WTC11 (cell line): ENCODE results near the gene CCDC136. TPM values are rescaled to one million over a fixed set of nuclear protein-coding genes. Genes with fewer than 3 reads are reported as not detected.

ENCODE experiments used
- FOXP1 ChIP-seq: sonication (generic); formaldehyde crosslinking; IDR thresholded peaks from 2 replicates; pipeline ENCODE4 v1.8.0; 2022; ENCODE audit warnings: missing genetic modification reagents, mild to moderate bottlenecking, moderate library complexity, borderline replicate concordance
- GABPB1 ChIP-seq: sonication (generic); formaldehyde crosslinking; IDR thresholded peaks from 2 replicates; pipeline ENCODE4 v1.8.1; 2023; ENCODE audit warnings: mild to moderate bottlenecking, missing genetic modification reagents
- GRHL2 ChIP-seq: fragments of 250-450 bp; sonication (Bioruptor Pico); IDR thresholded peaks from 2 replicates; pipeline ENCODE4 v1.8.0; 2022; ENCODE audit warnings: mild to moderate bottlenecking, moderate library complexity; ENCODE audit not compliant: insufficient replicate concordance, severe bottlenecking
- JUN ChIP-seq: sonication (generic); formaldehyde crosslinking; IDR thresholded peaks from 2 replicates; pipeline ENCODE4 v1.8.0; 2023; ENCODE audit warnings: mild to moderate bottlenecking, missing genetic modification reagents
- KAT7 ChIP-seq: sonication (generic); formaldehyde crosslinking; IDR thresholded peaks from 2 replicates; pipeline ENCODE4 v1.8.1; 2023; ENCODE audit warnings: missing genetic modification reagents, mild to moderate bottlenecking, borderline replicate concordance
- MXD4 ChIP-seq: fragments of 250-450 bp; sonication (Bioruptor Pico); IDR thresholded peaks from 2 replicates; pipeline ENCODE4 v1.8.0; 2021; ENCODE audit warnings: mild to moderate bottlenecking, moderate library complexity, borderline replicate concordance
- MYBL2 ChIP-seq: sonication (generic); formaldehyde crosslinking; IDR thresholded peaks from 2 replicates; pipeline ENCODE4 v1.8.1; 2023; ENCODE audit warnings: mild to moderate bottlenecking, moderate library complexity, missing genetic modification reagents
- NR2C2 ChIP-seq: sonication (generic); formaldehyde crosslinking; IDR thresholded peaks from 2 replicates; pipeline ENCODE4 v1.8.0; 2022; ENCODE audit warnings: mild to moderate bottlenecking, missing genetic modification reagents
- PRRX2 ChIP-seq: fragments of 250-450 bp; sonication (Bioruptor Pico); IDR thresholded peaks from 2 replicates; pipeline ENCODE4 v1.8.0; 2021; ENCODE audit warnings: mild to moderate bottlenecking
- SP1 ChIP-seq: sonication (generic); formaldehyde crosslinking; conservative IDR thresholded peaks from 2 replicates; pipeline ENCODE4 v1.8.1; 2022; ENCODE audit warnings: missing genetic modification reagents
- TEAD4 ChIP-seq: sonication (generic); formaldehyde crosslinking; IDR thresholded peaks from 2 replicates; pipeline ENCODE4 v1.8.0; 2022; ENCODE audit warnings: mild to moderate bottlenecking, missing genetic modification reagents
- ZNF219 ChIP-seq: sonication (generic); formaldehyde crosslinking; IDR thresholded peaks from 2 replicates; pipeline ENCODE4 v1.8.0; 2023; ENCODE audit warnings: missing genetic modification reagents, mild to moderate bottlenecking, borderline replicate concordance
- ZNF416 ChIP-seq: fragments of 250-450 bp; sonication (Bioruptor Pico); IDR thresholded peaks from 2 replicates; pipeline ENCODE4 v1.9.0; 2021; ENCODE audit warnings: mild to moderate bottlenecking, inconsistent platforms
- ZNF671 ChIP-seq: fragments of 250-450 bp; sonication (Bioruptor Pico); IDR thresholded peaks from 2 replicates; pipeline ENCODE4 v1.8.0; 2021; ENCODE audit warnings: mild to moderate bottlenecking
- total RNA-seq: library from RNA; stranded (reverse); gene quantifications from 3 replicates; pipeline ENCODE4 v1.2.3, GENCODE V29; 2021
- TF ChIP-seq, protein P1 (sequence below): fragments of 250-450 bp; sonication (Bioruptor Pico); IDR thresholded peaks from 2 replicates; pipeline ENCODE4 v1.9.0; 2021; ENCODE audit warnings: mild to moderate bottlenecking
- TF ChIP-seq, protein P2 (sequence below): sonication (generic); formaldehyde crosslinking; IDR thresholded peaks from 2 replicates; pipeline ENCODE4 v1.8.1; 2022; ENCODE audit warnings: mild to moderate bottlenecking, moderate library complexity, missing genetic modification reagents
- TF ChIP-seq, protein P3 (sequence below): sonication (generic); formaldehyde crosslinking; conservative IDR thresholded peaks from 2 replicates; pipeline ENCODE4 v1.8.1; 2022; ENCODE audit warnings: mild to moderate bottlenecking, missing genetic modification reagents
- TF ChIP-seq, protein P4 (sequence below): sonication (generic); formaldehyde crosslinking; IDR thresholded peaks from 2 replicates; pipeline ENCODE4 v1.8.1; 2023; ENCODE audit warnings: mild to moderate bottlenecking, moderate library complexity, missing genetic modification reagents
- TF ChIP-seq, protein P5 (sequence below): sonication (generic); formaldehyde crosslinking; IDR thresholded peaks from 2 replicates; pipeline ENCODE4 v1.8.1; 2023; ENCODE audit warnings: mild to moderate bottlenecking, missing genetic modification reagents
- TF ChIP-seq, protein P6 (sequence below): sonication (generic); formaldehyde crosslinking; conservative IDR thresholded peaks from 2 replicates; pipeline ENCODE4 v1.8.1; 2023; ENCODE audit warnings: mild to moderate bottlenecking, low read depth, missing genetic modification reagents, moderate library complexity
- TF ChIP-seq, protein P7 (sequence below): fragments of 250-450 bp; sonication (Bioruptor Pico); IDR thresholded peaks from 2 replicates; pipeline ENCODE4 v1.9.0; 2021; ENCODE audit warnings: moderate library complexity, mild to moderate bottlenecking, inconsistent platforms, borderline replicate concordance
- TF ChIP-seq, protein P8 (sequence below): fragments of 250-450 bp; sonication (Bioruptor Pico); IDR thresholded peaks from 2 replicates; pipeline ENCODE4 v1.9.0; 2021; ENCODE audit warnings: mild to moderate bottlenecking, borderline replicate concordance

Gene CCDC136
- total RNA-seq, 1 experiment from 2014 or later = 51.0 TPM

DNA sequence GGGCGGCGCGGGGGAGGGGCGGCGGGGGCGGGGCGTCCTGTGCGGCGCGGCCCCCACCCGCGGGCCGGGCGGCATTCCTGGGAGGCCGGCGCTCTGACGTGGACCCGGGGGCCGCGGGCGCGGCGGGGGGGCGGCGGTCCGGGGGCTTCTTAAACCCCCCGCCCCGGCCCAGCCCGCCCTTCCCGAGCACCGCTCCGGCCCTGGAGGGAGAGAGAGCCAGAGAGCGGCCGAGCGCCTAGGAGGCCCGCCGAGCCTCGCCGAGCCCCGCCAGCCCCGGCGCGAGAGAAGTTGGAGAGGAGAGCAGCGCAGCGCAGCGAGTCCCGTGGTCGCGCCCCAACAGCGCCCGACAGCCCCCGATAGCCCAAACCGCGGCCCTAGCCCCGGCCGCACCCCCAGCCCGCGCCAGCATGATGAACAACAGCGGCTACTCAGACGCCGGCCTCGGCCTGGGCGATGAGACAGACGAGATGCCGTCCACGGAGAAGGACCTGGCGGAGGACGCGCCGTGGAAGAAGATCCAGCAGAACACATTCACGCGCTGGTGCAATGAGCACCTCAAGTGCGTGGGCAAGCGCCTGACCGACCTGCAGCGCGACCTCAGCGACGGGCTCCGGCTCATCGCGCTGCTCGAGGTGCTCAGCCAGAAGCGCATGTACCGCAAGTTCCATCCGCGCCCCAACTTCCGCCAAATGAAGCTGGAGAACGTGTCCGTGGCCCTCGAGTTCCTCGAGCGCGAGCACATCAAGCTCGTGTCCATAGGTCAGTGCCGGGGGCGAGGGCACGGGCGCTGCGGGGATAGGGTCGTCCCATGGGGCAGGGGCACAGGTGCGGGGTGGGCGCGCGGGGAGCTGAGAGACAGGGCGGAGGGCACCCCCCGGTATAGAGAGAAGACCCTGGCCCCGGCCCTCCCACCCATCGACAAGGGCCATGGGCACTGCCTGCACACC, 38.7 kb downstream of the CCDC136 start, which contains the start of gene FLNC (continued):
- TF ChIP-seq, protein P1, sequence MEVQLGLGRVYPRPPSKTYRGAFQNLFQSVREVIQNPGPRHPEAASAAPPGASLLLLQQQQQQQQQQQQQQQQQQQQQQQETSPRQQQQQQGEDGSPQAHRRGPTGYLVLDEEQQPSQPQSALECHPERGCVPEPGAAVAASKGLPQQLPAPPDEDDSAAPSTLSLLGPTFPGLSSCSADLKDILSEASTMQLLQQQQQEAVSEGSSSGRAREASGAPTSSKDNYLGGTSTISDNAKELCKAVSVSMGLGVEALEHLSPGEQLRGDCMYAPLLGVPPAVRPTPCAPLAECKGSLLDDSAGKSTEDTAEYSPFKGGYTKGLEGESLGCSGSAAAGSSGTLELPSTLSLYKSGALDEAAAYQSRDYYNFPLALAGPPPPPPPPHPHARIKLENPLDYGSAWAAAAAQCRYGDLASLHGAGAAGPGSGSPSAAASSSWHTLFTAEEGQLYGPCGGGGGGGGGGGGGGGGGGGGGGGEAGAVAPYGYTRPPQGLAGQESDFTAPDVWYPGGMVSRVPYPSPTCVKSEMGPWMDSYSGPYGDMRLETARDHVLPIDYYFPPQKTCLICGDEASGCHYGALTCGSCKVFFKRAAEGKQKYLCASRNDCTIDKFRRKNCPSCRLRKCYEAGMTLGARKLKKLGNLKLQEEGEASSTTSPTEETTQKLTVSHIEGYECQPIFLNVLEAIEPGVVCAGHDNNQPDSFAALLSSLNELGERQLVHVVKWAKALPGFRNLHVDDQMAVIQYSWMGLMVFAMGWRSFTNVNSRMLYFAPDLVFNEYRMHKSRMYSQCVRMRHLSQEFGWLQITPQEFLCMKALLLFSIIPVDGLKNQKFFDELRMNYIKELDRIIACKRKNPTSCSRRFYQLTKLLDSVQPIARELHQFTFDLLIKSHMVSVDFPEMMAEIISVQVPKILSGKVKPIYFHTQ = no peak
- TF ChIP-seq SP1 = no peak
- no peak for TF ChIP-seq KAT7 (CRISPR knock-in tag)
- no peak for TF ChIP-seq MXD4
- TF ChIP-seq NR2C2 (CRISPR knock-in tag) = 0 out of 2 replicates have a peak, but pooled peaks have one; percentile 26
- TF ChIP-seq, protein P2, sequence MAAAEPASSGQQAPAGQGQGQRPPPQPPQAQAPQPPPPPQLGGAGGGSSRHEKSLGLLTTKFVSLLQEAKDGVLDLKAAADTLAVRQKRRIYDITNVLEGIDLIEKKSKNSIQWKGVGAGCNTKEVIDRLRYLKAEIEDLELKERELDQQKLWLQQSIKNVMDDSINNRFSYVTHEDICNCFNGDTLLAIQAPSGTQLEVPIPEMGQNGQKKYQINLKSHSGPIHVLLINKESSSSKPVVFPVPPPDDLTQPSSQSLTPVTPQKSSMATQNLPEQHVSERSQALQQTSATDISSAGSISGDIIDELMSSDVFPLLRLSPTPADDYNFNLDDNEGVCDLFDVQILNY (CRISPR knock-in tag) = no peak; the same call in 1 of the 2 replicates
- no peak for TF ChIP-seq PRRX2 (CRISPR knock-in tag)
- TF ChIP-seq, protein P3, sequence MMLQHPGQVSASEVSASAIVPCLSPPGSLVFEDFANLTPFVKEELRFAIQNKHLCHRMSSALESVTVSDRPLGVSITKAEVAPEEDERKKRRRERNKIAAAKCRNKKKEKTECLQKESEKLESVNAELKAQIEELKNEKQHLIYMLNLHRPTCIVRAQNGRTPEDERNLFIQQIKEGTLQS (CRISPR knock-in tag) = no peak
- TF ChIP-seq ZNF219 = no peak
- TF ChIP-seq, protein P4, sequence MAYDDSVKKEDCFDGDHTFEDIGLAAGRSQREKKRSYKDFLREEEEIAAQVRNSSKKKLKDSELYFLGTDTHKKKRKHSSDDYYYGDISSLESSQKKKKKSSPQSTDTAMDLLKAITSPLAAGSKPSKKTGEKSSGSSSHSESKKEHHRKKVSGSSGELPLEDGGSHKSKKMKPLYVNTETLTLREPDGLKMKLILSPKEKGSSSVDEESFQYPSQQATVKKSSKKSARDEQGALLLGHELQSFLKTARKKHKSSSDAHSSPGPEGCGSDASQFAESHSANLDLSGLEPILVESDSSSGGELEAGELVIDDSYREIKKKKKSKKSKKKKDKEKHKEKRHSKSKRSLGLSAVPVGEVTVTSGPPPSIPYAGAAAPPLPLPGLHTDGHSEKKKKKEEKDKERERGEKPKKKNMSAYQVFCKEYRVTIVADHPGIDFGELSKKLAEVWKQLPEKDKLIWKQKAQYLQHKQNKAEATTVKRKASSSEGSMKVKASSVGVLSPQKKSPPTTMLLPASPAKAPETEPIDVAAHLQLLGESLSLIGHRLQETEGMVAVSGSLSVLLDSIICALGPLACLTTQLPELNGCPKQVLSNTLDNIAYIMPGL (CRISPR knock-in tag) = peak; percentile 73
- TF ChIP-seq FOXP1 (CRISPR knock-in tag) = peak; percentile 91
- TF ChIP-seq, protein P5, sequence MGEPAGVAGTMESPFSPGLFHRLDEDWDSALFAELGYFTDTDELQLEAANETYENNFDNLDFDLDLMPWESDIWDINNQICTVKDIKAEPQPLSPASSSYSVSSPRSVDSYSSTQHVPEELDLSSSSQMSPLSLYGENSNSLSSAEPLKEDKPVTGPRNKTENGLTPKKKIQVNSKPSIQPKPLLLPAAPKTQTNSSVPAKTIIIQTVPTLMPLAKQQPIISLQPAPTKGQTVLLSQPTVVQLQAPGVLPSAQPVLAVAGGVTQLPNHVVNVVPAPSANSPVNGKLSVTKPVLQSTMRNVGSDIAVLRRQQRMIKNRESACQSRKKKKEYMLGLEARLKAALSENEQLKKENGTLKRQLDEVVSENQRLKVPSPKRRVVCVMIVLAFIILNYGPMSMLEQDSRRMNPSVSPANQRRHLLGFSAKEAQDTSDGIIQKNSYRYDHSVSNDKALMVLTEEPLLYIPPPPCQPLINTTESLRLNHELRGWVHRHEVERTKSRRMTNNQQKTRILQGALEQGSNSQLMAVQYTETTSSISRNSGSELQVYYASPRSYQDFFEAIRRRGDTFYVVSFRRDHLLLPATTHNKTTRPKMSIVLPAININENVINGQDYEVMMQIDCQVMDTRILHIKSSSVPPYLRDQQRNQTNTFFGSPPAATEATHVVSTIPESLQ (CRISPR knock-in tag) = no peak
- TF ChIP-seq, protein P6, sequence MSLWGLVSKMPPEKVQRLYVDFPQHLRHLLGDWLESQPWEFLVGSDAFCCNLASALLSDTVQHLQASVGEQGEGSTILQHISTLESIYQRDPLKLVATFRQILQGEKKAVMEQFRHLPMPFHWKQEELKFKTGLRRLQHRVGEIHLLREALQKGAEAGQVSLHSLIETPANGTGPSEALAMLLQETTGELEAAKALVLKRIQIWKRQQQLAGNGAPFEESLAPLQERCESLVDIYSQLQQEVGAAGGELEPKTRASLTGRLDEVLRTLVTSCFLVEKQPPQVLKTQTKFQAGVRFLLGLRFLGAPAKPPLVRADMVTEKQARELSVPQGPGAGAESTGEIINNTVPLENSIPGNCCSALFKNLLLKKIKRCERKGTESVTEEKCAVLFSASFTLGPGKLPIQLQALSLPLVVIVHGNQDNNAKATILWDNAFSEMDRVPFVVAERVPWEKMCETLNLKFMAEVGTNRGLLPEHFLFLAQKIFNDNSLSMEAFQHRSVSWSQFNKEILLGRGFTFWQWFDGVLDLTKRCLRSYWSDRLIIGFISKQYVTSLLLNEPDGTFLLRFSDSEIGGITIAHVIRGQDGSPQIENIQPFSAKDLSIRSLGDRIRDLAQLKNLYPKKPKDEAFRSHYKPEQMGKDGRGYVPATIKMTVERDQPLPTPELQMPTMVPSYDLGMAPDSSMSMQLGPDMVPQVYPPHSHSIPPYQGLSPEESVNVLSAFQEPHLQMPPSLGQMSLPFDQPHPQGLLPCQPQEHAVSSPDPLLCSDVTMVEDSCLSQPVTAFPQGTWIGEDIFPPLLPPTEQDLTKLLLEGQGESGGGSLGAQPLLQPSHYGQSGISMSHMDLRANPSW (CRISPR knock-in tag) = no peak
- TF ChIP-seq, protein P7, sequence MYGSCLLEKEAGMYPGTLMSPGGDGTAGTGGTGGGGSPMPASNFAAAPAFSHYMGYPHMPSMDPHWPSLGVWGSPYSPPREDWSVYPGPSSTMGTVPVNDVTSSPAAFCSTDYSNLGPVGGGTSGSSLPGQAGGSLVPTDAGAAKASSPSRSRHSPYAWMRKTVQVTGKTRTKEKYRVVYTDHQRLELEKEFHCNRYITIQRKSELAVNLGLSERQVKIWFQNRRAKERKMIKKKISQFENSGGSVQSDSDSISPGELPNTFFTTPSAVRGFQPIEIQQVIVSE (CRISPR knock-in tag) = no peak
- TF ChIP-seq, protein P8, sequence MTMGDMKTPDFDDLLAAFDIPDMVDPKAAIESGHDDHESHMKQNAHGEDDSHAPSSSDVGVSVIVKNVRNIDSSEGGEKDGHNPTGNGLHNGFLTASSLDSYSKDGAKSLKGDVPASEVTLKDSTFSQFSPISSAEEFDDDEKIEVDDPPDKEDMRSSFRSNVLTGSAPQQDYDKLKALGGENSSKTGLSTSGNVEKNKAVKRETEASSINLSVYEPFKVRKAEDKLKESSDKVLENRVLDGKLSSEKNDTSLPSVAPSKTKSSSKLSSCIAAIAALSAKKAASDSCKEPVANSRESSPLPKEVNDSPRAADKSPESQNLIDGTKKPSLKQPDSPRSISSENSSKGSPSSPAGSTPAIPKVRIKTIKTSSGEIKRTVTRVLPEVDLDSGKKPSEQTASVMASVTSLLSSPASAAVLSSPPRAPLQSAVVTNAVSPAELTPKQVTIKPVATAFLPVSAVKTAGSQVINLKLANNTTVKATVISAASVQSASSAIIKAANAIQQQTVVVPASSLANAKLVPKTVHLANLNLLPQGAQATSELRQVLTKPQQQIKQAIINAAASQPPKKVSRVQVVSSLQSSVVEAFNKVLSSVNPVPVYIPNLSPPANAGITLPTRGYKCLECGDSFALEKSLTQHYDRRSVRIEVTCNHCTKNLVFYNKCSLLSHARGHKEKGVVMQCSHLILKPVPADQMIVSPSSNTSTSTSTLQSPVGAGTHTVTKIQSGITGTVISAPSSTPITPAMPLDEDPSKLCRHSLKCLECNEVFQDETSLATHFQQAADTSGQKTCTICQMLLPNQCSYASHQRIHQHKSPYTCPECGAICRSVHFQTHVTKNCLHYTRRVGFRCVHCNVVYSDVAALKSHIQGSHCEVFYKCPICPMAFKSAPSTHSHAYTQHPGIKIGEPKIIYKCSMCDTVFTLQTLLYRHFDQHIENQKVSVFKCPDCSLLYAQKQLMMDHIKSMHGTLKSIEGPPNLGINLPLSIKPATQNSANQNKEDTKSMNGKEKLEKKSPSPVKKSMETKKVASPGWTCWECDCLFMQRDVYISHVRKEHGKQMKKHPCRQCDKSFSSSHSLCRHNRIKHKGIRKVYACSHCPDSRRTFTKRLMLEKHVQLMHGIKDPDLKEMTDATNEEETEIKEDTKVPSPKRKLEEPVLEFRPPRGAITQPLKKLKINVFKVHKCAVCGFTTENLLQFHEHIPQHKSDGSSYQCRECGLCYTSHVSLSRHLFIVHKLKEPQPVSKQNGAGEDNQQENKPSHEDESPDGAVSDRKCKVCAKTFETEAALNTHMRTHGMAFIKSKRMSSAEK = no peak
- no peak for TF ChIP-seq GRHL2 (CRISPR knock-in tag)
- TF ChIP-seq MYBL2 (CRISPR knock-in tag) = peak; percentile 46
- no peak for TF ChIP-seq ZNF671 (CRISPR knock-in tag)
- peak; percentile 78; the same call in 1 of the 2 replicates for TF ChIP-seq TEAD4 (CRISPR knock-in tag)
- no peak for TF ChIP-seq ZNF416
- TF ChIP-seq GABPB1 (CRISPR knock-in tag) = no peak
- TF ChIP-seq JUN (CRISPR knock-in tag) = peak; percentile 83; the same call in 1 of the 2 replicates
